Stimulated activated naive CD8-positive, alpha-beta T cell treated with anti-CD3 and anti-CD28 coated beads, Interleukin-15, amount 100 ng/mL, for 72 hours (primary cell): ENCODE measurements around the gene TMEM259.
"Not testable (repeated sequence)": the region's sequence is repeated elsewhere in the genome, so short reads cannot be mapped to it uniquely, and the experiment has no call there.

Experiments used
- ATAC-seq: fragments of 150-1000 bp; cut with Tn5 transposase; 2 replicates; pipeline ENCODE4 v1.10.0; 2021; ENCODE audit warnings: mild to moderate bottlenecking, moderate library complexity
- DNase-seq, 2 donors: peaks; one replicate each; pipeline ENCODE4 v3.0.0; 2021 to 2022
- H3K27ac Mint-ChIP-seq, 2 donors: one replicate each; pipeline ENCODE4 v1.8.0; 2022; ENCODE audit warnings: mild to moderate bottlenecking in 2 of 2, mixed read lengths in 2 of 2, moderate library complexity in 2 of 2
- H3K27me3 Mint-ChIP-seq: one replicate; pipeline ENCODE4 v1.8.0; 2022; ENCODE audit warnings: mixed read lengths
- H3K4me1 Mint-ChIP-seq: one replicate; pipeline ENCODE4 v1.8.0; 2022; ENCODE audit warnings: mild to moderate bottlenecking, mixed read lengths
- H3K4me3 Mint-ChIP-seq, 2 donors: one replicate each; pipeline ENCODE4 v1.8.0; 2022; ENCODE audit warnings: mild to moderate bottlenecking in 2 of 2, mixed read lengths in 2 of 2, moderate library complexity in 1 of 2
- H3K9me3 Mint-ChIP-seq, 2 donors: one replicate each; pipeline ENCODE4 v1.8.0; 2022; ENCODE audit warnings: mixed read lengths in 2 of 2

TMEM259 gene

GRCh38 chr19:1028062-1028926 is 7.4 kb upstream of the TMEM259 start:
- H3K4me1 Mint-ChIP-seq = peaks cover 51% of the 10 kb centered on the region
- peak overlapping the region; percentile 89 to 96 for H3K4me3 Mint-ChIP-seq
- ATAC-seq = peak; percentile 69
- H3K27me3 Mint-ChIP-seq = no peaks in the 10 kb centered on the region
- no peaks in the 10 kb centered on the region for H3K9me3 Mint-ChIP-seq
- peak; percentile 43 to 63 for DNase-seq
- peak overlapping the region; percentile 72 to 93 for H3K27ac Mint-ChIP-seq

- H3K27ac Mint-ChIP-seq = peak overlapping the region; percentile 72 to 93
- no peaks in the 10 kb centered on the region for H3K27me3 Mint-ChIP-seq
- no peaks in the 10 kb centered on the region for H3K9me3 Mint-ChIP-seq
- peaks cover 46% of the 10 kb centered on the region for H3K4me1 Mint-ChIP-seq
- peak overlapping the region; percentile 89 to 96 for H3K4me3 Mint-ChIP-seq
- DNase-seq = peak in 1 of 2 donors; percentile 38
- peak; percentile 33 for ATAC-seq
These were observed 6.7 kb upstream of the TMEM259 start for GRCh38 chr19:1027650-1028061.

GRCh38 chr19:1026783-1027649 is 6.1 kb upstream of the TMEM259 start:
- DNase-seq (peak; percentile 49 to 52), ATAC-seq (peak; percentile 34)
- H3K4me1 Mint-ChIP-seq = peaks cover 40% of the 10 kb centered on the region
- no peaks in the 10 kb centered on the region for H3K9me3 Mint-ChIP-seq
- H3K27ac Mint-ChIP-seq = peak overlapping the region; percentile 81 to 91
- peak overlapping the region; percentile 89 to 96 for H3K4me3 Mint-ChIP-seq
- H3K27me3 Mint-ChIP-seq = no peaks in the 10 kb centered on the region

GRCh38 chr19:1025960-1026782 is 5.2 kb upstream of the TMEM259 start, which contains the start of gene CNN2:
Gene CNN2, plus strand, starts transcription at chr19:1026608. Its CDS starts 54 bp downstream, at chr19:1026662.
- peaks cover 47% of the 10 kb centered on the region for H3K4me1 Mint-ChIP-seq
- peak; percentile 61 to 63 for DNase-seq
- ATAC-seq = peak; percentile 55
- H3K4me3 Mint-ChIP-seq = peak within 1 kb of the TSS; percentile 89 to 96
- no peaks in the 10 kb centered on the region for H3K9me3 Mint-ChIP-seq
- peak within 1 kb of the TSS; percentile 81 to 91 for H3K27ac Mint-ChIP-seq
- H3K27me3 Mint-ChIP-seq = no peaks in the 10 kb centered on the region

GRCh38 chr19:1025080-1025479 is 4.2 kb upstream of the TMEM259 start:
- H3K4me1 Mint-ChIP-seq = peaks cover 40% of the 10 kb centered on the region
- H3K27ac Mint-ChIP-seq, DNase-seq, ATAC-seq, H3K27me3 Mint-ChIP-seq, H3K4me3 Mint-ChIP-seq, H3K9me3 Mint-ChIP-seq: not testable (repeated sequence)

GRCh38 chr19:1023883-1024188 is 2.9 kb upstream of the TMEM259 start:
- not testable (repeated sequence) for H3K27me3 Mint-ChIP-seq, ATAC-seq, H3K9me3 Mint-ChIP-seq, H3K4me3 Mint-ChIP-seq, DNase-seq, H3K27ac Mint-ChIP-seq
- H3K4me1 Mint-ChIP-seq = peaks cover 42% of the 10 kb centered on the region

GRCh38 chr19:1019980-1020867 is 699 bp downstream of the TMEM259 start:
- no peak for ATAC-seq
- H3K4me1 Mint-ChIP-seq = peaks cover 58% of the 10 kb centered on the region

GRCh38 chr19:1019616-1019961 is 1.3 kb downstream of the TMEM259 start:
- ATAC-seq (no peak), DNase-seq (no peak)
- Mint-ChIP-seq H3K4me1 (peaks cover 58% of the 10 kb centered on the region), H3K27me3 (no peaks in the 10 kb centered on the region), H3K4me3 (peak overlapping the region; percentile 98), H3K27ac (peak overlapping the region; percentile 96 to 97), H3K9me3 (no peaks in the 10 kb centered on the region)

More at GRCh38 chr19:1019980-1020867, 699 bp downstream of the TMEM259 start:
- no peaks in the 10 kb centered on the region for H3K27me3 Mint-ChIP-seq
- no peaks in the 10 kb centered on the region for H3K9me3 Mint-ChIP-seq
- H3K4me3 Mint-ChIP-seq = peak overlapping the region; percentile 98
- no peak for DNase-seq
- H3K27ac Mint-ChIP-seq = peak overlapping the region; percentile 96 to 97

- no peaks in the 10 kb centered on the region for H3K9me3 Mint-ChIP-seq
- DNase-seq = no peak
- ATAC-seq = no peak
- H3K4me3 Mint-ChIP-seq = peak overlapping the region; percentile 98
- H3K27me3 Mint-ChIP-seq = no peaks in the 10 kb centered on the region
- peak overlapping the region; percentile 72 to 88 for H3K27ac Mint-ChIP-seq
- H3K4me1 Mint-ChIP-seq = peaks cover 62% of the 10 kb centered on the region
These were observed 1.8 kb downstream of the TMEM259 start for GRCh38 chr19:1018932-1019615.

- no peak for DNase-seq
- no peak for ATAC-seq
- Mint-ChIP-seq H3K4me1 (peaks cover 65% of the 10 kb centered on the region), H3K4me3 (peak overlapping the region; percentile 98), H3K27ac (no peak overlapping the region), H3K27me3 (no peaks in the 10 kb centered on the region), H3K9me3 (no peaks in the 10 kb centered on the region)
These were observed 2.5 kb downstream of the TMEM259 start for GRCh38 chr19:1018393-1018792.

GRCh38 chr19:1017906-1018305 is 3.0 kb downstream of the TMEM259 start:
- Mint-ChIP-seq H3K27ac (peak overlapping the region; percentile 86 to 98), H3K27me3 (no peaks in the 10 kb centered on the region), H3K4me3 (peak overlapping the region in 1 of 2 donors; percentile 67), H3K4me1 (peaks cover 65% of the 10 kb centered on the region), H3K9me3 (no peaks in the 10 kb centered on the region)
- DNase-seq (no peak), ATAC-seq (no peak)

GRCh38 chr19:1017115-1017905 is 3.6 kb downstream of the TMEM259 start:
- Mint-ChIP-seq H3K27ac (peak overlapping the region; percentile 86 to 98), H3K4me3 (peak overlapping the region; percentile 42 to 67), H3K4me1 (peaks cover 65% of the 10 kb centered on the region), H3K9me3 (no peaks in the 10 kb centered on the region), H3K27me3 (no peaks in the 10 kb centered on the region)
- no peak for ATAC-seq
- DNase-seq = no peak

GRCh38 chr19:1016647-1017114 is 4.2 kb downstream of the TMEM259 start:
- H3K27ac Mint-ChIP-seq = peak overlapping the region; percentile 40 to 98
- ATAC-seq (no peak), DNase-seq (no peak)
- no peaks in the 10 kb centered on the region for H3K27me3 Mint-ChIP-seq
- peak overlapping the region; percentile 18 to 42 for H3K4me3 Mint-ChIP-seq
- H3K9me3 Mint-ChIP-seq = no peaks in the 10 kb centered on the region
- H3K4me1 Mint-ChIP-seq = peaks cover 62% of the 10 kb centered on the region
